Measurements from ENCODE around the gene RHOBTB1. TPM values are rescaled to one million over a fixed set of nuclear protein-coding genes. Genes with fewer than 3 reads are reported as not detected.

RHOBTB1 gene
- total and polyA plus RNA-seq, 2 experiments from 2014 or later: 4.6 to 13.2 TPM

- TF ChIP-seq REST (IDR thresholded peaks at IDR 0.05; ENCODE audit: unreplicated experiment): no peak
These were observed 19.0 kb upstream of the RHOBTB1 start (continued) for GRCh38 chr10:60962946-60963345.

- DNase-seq (ENCODE audit: low spot score) (no peak), ATAC-seq (no peak)
- Histone ChIP-seq H3K4me1 (ENCODE audit: insufficient read depth) (peaks cover 11% of the 10 kb centered on the region), H3K27me3 (ENCODE audit: insufficient read depth) (no peaks in the 10 kb centered on the region), H3K27ac (ENCODE audit: low read depth) (no peak overlapping the region), H3F3A (replicated peaks; ENCODE audit: low read depth) (no peaks in the 10 kb centered on the region), H3K4me3 (no peak overlapping the region), H3K4me2 (no peak overlapping the region), H4K20me1 (replicated peaks; ENCODE audit: insufficient read depth) (no peaks in the 10 kb centered on the region), H3K79me2 (replicated peaks; ENCODE audit: insufficient read depth) (no peaks in the 10 kb centered on the region), H3K9me2 (ENCODE audit: insufficient read depth) (no peaks in the 10 kb centered on the region), H2AFZ (no peak overlapping the region), H3K36me3 (ENCODE audit: insufficient read depth) (no peaks in the 10 kb centered on the region)
- H3K4me1 Mint-ChIP-seq: peaks cover 16% of the 10 kb centered on the region; the same call in 2 of the 3 replicates
- H3K4me3 Mint-ChIP-seq: no peak overlapping the region
- H3K36me3 Mint-ChIP-seq (ENCODE audit: low read depth): no peaks in the 10 kb centered on the region
- no peak overlapping the region for H3K27ac Mint-ChIP-seq
- H3K27me3 Mint-ChIP-seq (ENCODE audit: insufficient read depth, low read depth, poor library complexity): no peaks in the 10 kb centered on the region
- H3K9me3 Mint-ChIP-seq: no peaks in the 10 kb centered on the region
- TF ChIP-seq ZNF462 (CRISPR knock-in tag; IDR thresholded peaks at IDR 0.05) (no peak), ZNF331 (CRISPR knock-in tag; IDR thresholded peaks at IDR 0.05; ENCODE audit: low read depth) (no peak), JUNB (IDR thresholded peaks at IDR 0.05; ENCODE audit: unreplicated experiment) (no peak), ETS1 (IDR thresholded peaks at IDR 0.05) (no peak), POLR2AphosphoS5 (IDR thresholded peaks at IDR 0.05; ENCODE audit: low read depth) (no peak), EZH2phosphoT487 (IDR thresholded peaks at IDR 0.05; ENCODE audit: unreplicated experiment) (no peak), REST (IDR thresholded peaks at IDR 0.05; ENCODE audit: unreplicated experiment) (no peak), CREB1 (CRISPR knock-in tag; IDR thresholded peaks at IDR 0.05; ENCODE audit: low read depth) (no peak), STAT1 (IDR thresholded peaks at IDR 0.05; ENCODE audit: unreplicated experiment) (no peak), ZNF114 (CRISPR knock-in tag; IDR thresholded peaks at IDR 0.05) (no peak)
These were observed 16.9 kb upstream of the RHOBTB1 start for GRCh38 chr10:60960913-60961312.

All from GM23338 (cell line).